ENCODE results near the gene HYAL3. TPM values are rescaled to one million over a fixed set of nuclear protein-coding genes. Genes with fewer than 3 reads are reported as not detected.
A peak's percentile ranks its signal among the peaks of the same experiment; 100 is the strongest.

HYAL3 gene
- total and polyA plus RNA-seq, 2 of the 8 experiments (the other 6 are each of a cell fraction or from before 2014, with no cell fraction given), result 3.2 to 12.2 TPM

DNA sequence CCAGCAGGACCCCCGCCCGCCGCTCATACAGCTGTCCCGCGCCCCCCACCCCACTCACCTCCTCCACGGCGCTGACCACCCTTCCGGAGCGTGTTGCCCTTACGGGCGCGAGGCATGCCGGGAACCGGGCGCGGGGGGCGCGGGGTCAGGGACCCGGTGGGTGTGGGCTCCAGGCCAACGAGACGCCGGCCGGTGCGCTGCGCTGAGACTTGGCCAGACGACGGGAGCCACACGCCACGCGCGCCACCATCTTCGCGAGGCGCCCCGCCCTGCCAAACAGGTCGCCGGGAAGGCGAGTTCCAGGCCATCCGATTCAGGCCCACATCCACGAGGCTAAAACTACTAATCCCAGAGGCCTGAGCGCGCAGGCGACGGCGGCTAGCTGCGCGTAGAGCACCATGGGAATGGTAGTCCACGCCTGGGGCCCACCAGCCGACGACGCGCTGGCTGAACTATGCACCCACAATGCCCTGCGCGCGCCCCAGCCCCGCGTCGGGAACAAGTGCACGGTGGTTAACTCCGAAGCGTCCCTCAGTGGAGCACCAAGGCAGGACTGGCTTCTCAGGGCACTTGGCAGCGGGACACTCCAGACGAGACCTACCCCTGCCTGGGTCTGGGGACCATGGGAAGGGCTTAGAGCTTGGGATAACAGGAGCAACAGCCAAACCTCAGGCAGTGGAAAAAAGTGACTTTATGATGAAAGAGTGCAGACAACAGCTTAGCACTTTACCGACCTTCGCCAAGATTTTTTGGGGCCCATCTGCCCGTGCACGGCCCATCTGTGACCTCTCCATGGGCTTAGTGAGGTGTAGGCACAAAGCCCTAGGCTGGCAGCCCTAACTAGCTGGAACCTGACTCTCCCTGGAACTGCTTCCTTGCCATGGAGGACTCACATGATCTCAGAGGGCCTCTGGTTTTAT, 6.8 kb downstream of the HYAL3 start, which contains the start of gene IFRD2 (continued):
- TF ChIP-seq JUN (IDR thresholded peaks at IDR 0.05; ENCODE audit: low read depth, low read length) (no peak), TEAD4 (IDR thresholded peaks at IDR 0.05; ENCODE audit: low read depth, low read length) (peak; percentile 38), PHF8 (conservative IDR thresholded peaks at IDR 0.05; ENCODE audit: low read depth, low read length) (peak; percentile 52), BACH1 (IDR thresholded peaks at IDR 0.05; ENCODE audit: low read length) (peak; percentile 64), JUND (IDR thresholded peaks at IDR 0.05; ENCODE audit: low read length) (no peak), CHD7 (IDR thresholded peaks at IDR 0.05; ENCODE audit: insufficient replicate concordance, low read length) (no peak), CHD1 (IDR thresholded peaks at IDR 0.05; ENCODE audit: low read depth, low read length) (no peak), KDM4A (IDR thresholded peaks at IDR 0.05; ENCODE audit: low read depth, low read length, severe bottlenecking) (peak; percentile 27)
- TF ChIP-seq, protein P1, sequence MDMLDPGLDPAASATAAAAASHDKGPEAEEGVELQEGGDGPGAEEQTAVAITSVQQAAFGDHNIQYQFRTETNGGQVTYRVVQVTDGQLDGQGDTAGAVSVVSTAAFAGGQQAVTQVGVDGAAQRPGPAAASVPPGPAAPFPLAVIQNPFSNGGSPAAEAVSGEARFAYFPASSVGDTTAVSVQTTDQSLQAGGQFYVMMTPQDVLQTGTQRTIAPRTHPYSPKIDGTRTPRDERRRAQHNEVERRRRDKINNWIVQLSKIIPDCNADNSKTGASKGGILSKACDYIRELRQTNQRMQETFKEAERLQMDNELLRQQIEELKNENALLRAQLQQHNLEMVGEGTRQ (IDR thresholded peaks at IDR 0.05; ENCODE audit: low read length), result no peak

Data from H1 (cell line).